ENCODE results near the gene TMEM175. TPM values are rescaled to one million over a fixed set of nuclear protein-coding genes. Genes with fewer than 3 reads are reported as not detected.

TMEM175 gene
- total and polyA plus RNA-seq, 9 donors: 10.6 to 28.4 (median 21.2) TPM

- Histone ChIP-seq H3K9me3 (no peaks in the 10 kb centered on the region), H3K27me3 (no peaks in the 10 kb centered on the region), H3K36me3 (no peaks in the 10 kb centered on the region), H3K4me1 (ENCODE audit: insufficient read depth) (no peaks in the 10 kb centered on the region), H3K4me3 (no peak overlapping the region), H3K27ac (no peak overlapping the region)
- no peak for DNase-seq
- TF ChIP-seq EP300 (IDR thresholded peaks at IDR 0.05) (no peak), CTCF (IDR thresholded peaks at IDR 0.05) (no peak), POLR2A (IDR thresholded peaks at IDR 0.05) (no peak)
- WGBS, 3 donors: 87 to 93% (median 89%) methylated on average over 16 of the region's 16 CpGs
- intact Hi-C loops (cut with DNase I): no loop called here
Measured at GRCh38 chr4:889516-889915, 42.7 kb upstream of the TMEM175 start.

DNA sequence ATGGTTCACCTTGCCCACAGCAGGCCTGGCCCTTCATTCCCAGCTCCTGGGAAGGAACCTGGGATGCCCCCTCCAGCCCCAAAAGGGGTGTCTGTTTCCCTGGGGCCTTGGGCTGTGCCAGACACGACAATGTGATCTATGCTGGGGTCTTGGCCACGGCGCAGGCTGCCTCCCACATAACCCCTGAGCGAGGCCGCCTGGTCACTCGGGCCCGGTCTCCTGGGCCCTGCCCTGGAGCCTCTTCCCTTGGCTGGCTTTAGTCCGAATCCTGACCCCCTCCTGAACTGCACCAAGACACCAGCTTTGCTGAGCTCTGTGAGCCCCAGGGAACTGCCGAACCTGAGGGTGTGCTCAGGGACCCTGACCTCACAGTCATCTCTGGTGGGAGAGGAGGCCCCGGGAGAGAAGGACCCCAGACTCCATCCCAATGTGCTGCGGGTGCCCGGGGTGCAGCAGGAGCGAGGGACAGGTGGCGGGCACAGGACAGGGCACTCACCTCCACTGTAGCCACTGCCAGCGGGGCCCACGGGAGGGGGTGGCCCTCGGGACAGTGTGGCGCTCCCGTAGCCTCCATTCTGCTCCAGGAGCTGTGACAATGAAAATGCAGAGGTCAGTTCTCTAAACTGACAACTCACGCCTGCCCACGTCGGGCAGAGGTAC lies 42.1 kb upstream of the TMEM175 start:
- Histone ChIP-seq H3K4me1 (ENCODE audit: insufficient read depth) (no peaks in the 10 kb centered on the region), H3K36me3 (no peaks in the 10 kb centered on the region), H3K27me3 (no peaks in the 10 kb centered on the region), H3K9me3 (no peaks in the 10 kb centered on the region), H3K4me3 (no peak overlapping the region), H3K27ac (no peak overlapping the region)
- DNase-seq: no peak
- no peak for TF ChIP-seq CTCF (IDR thresholded peaks at IDR 0.05)
- TF ChIP-seq EP300 (IDR thresholded peaks at IDR 0.05): no peak
- TF ChIP-seq POLR2A (IDR thresholded peaks at IDR 0.05): no peak
- WGBS, 3 donors: 87 to 91% (median 90%) methylated on average over 22 of the region's 22 CpGs
- intact Hi-C loops (cut with DNase I): no loop called here

- H3K27me3 ChIP-seq: no peaks in the 10 kb centered on the region
- H3K27ac ChIP-seq: no peak overlapping the region
- 84 to 87% (median 86%) methylated on average over 10 of the region's 10 CpGs for WGBS, 3 donors
- TF ChIP-seq EP300 (IDR thresholded peaks at IDR 0.05): no peak
- no peak for TF ChIP-seq POLR2A (IDR thresholded peaks at IDR 0.05)
- no peak for TF ChIP-seq CTCF (IDR thresholded peaks at IDR 0.05)
- H3K4me3 ChIP-seq: no peak overlapping the region
- no peak for DNase-seq
- H3K9me3 ChIP-seq: no peaks in the 10 kb centered on the region
- no peaks in the 10 kb centered on the region for H3K4me1 ChIP-seq (ENCODE audit: insufficient read depth)
- H3K36me3 ChIP-seq: no peaks in the 10 kb centered on the region
- intact Hi-C loops (cut with DNase I): no loop called here
Measured at GRCh38 chr4:891747-892146, 40.5 kb upstream of the TMEM175 start.

- Histone ChIP-seq H3K27me3 (no peaks in the 10 kb centered on the region), H3K9me3 (no peaks in the 10 kb centered on the region), H3K27ac (no peak overlapping the region), H3K4me3 (no peak overlapping the region), H3K4me1 (ENCODE audit: insufficient read depth) (no peaks in the 10 kb centered on the region), H3K36me3 (no peaks in the 10 kb centered on the region)
- no peak for DNase-seq
- 91 to 92% (median 91%) methylated on average over 8 to 10 of the region's 10 CpGs for WGBS, 3 donors
- TF ChIP-seq CTCF (IDR thresholded peaks at IDR 0.05) (no peak), EP300 (IDR thresholded peaks at IDR 0.05) (no peak), POLR2A (IDR thresholded peaks at IDR 0.05) (no peak)
- intact Hi-C loops (cut with DNase I): no loop called here
Measured at GRCh38 chr4:892780-893179, 39.5 kb upstream of the TMEM175 start.
